ENCODE measurements around the gene NEK9. TPM values are rescaled to one million over a fixed set of nuclear protein-coding genes. Genes with fewer than 3 reads are reported as not detected.

Gene NEK9
- total RNA-seq, 1 experiment from 2014 or later, result 56.5 TPM

- H3K27ac Mint-ChIP-seq, result no peak overlapping the region
- Histone ChIP-seq H2BK120ac (ENCODE audit: low read depth, low read length, poor library complexity, severe bottlenecking) (no peak overlapping the region), H4K5ac (ENCODE audit: insufficient read length, low read depth, low read length) (no peak overlapping the region), H3K23ac (ENCODE audit: insufficient read length, low read depth, low read length) (no peak overlapping the region), H2AK5ac (ENCODE audit: insufficient read length, low read length) (no peak overlapping the region), H3K79me2 (ENCODE audit: insufficient read depth, low read length) (peaks cover 13% of the 10 kb centered on the region; the same call in 1 of the 2 replicates), H3K56ac (ENCODE audit: insufficient read length, low read depth, low read length) (no peak overlapping the region), H3K4me2 (ENCODE audit: insufficient read depth, insufficient read length, low read length) (no peak overlapping the region), H3K18ac (ENCODE audit: insufficient read length, low read depth, low read length) (no peak overlapping the region), H2BK15ac (ENCODE audit: low read depth, low read length) (no peak overlapping the region), H4K20me1 (ENCODE audit: control insufficient read depth, insufficient read depth, insufficient read length) (no peaks in the 10 kb centered on the region), H3K79me1 (ENCODE audit: insufficient read depth, low read depth, low read length, poor library complexity, severe bottlenecking) (peaks cover 16% of the 10 kb centered on the region), H3K27ac (ENCODE audit: insufficient read length, low read depth, low read length) (no peak overlapping the region), H3K14ac (ENCODE audit: insufficient read depth, low read length) (no peak overlapping the region), H2BK12ac (ENCODE audit: insufficient read length, low read depth, low read length) (no peak overlapping the region), H4K8ac (replicated peaks; ENCODE audit: insufficient read length, low read depth, low read length) (no peak overlapping the region), H3T11ph (ENCODE audit: low read length) (no peak overlapping the region), H3K23me2 (ENCODE audit: insufficient read length, low read depth, low read length, poor library complexity, severe bottlenecking) (no peaks in the 10 kb centered on the region), H2AFZ (ENCODE audit: low read length) (no peak overlapping the region), H3K9me3 (ENCODE audit: control insufficient read depth, low read depth, low read length) (no peaks in the 10 kb centered on the region), H3K27me3 (ENCODE audit: insufficient read depth, low read length) (no peaks in the 10 kb centered on the region), H4K91ac (ENCODE audit: insufficient read length, low read depth, low read length) (no peak overlapping the region), H3K4me1 (ENCODE audit: insufficient read depth, low read length) (no peaks in the 10 kb centered on the region), H2BK5ac (ENCODE audit: insufficient read length, low read length) (no peak overlapping the region), H3K9ac (ENCODE audit: extremely low read depth, insufficient read length, low read length) (no peak overlapping the region), H3K4ac (ENCODE audit: low read depth, low read length) (no peak overlapping the region), H2BK20ac (ENCODE audit: low read depth, low read length, poor library complexity, severe bottlenecking) (no peak overlapping the region)
- no peaks in the 10 kb centered on the region for H3K27me3 Mint-ChIP-seq (ENCODE audit: low read depth)
- no CpG with 5 or more reads among the region's 1 CpG for WGBS (ENCODE audit: extremely low coverage, insufficient read length, low lambda C conversion rate)
- no peak overlapping the region for H3K4me3 Mint-ChIP-seq
- TF ChIP-seq, protein P1, sequence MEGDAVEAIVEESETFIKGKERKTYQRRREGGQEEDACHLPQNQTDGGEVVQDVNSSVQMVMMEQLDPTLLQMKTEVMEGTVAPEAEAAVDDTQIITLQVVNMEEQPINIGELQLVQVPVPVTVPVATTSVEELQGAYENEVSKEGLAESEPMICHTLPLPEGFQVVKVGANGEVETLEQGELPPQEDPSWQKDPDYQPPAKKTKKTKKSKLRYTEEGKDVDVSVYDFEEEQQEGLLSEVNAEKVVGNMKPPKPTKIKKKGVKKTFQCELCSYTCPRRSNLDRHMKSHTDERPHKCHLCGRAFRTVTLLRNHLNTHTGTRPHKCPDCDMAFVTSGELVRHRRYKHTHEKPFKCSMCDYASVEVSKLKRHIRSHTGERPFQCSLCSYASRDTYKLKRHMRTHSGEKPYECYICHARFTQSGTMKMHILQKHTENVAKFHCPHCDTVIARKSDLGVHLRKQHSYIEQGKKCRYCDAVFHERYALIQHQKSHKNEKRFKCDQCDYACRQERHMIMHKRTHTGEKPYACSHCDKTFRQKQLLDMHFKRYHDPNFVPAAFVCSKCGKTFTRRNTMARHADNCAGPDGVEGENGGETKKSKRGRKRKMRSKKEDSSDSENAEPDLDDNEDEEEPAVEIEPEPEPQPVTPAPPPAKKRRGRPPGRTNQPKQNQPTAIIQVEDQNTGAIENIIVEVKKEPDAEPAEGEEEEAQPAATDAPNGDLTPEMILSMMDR (conservative IDR thresholded peaks at IDR 0.05), result no peak
- H3K4me1 Mint-ChIP-seq, result peaks cover 21 to 29% of the 10 kb centered on the region in 2 experiments
- H3K36me3 Mint-ChIP-seq (ENCODE audit: insufficient read depth in 1 of 3, low read depth in 3 of 3), result peaks cover 0 to 4% (median 0%) of the 10 kb centered on the region in 3 experiments; a peak in 1 of 7 replicates
- no peaks in the 10 kb centered on the region for H3K9me3 Mint-ChIP-seq
- no peak for DNase-seq
These were observed 38.0 kb upstream of the NEK9 start for GRCh38 chr14:75164809-75165208.
